HG03159 (cell line): ENCODE results near the gene PARP14.
A peak's percentile ranks its signal among the peaks of the same experiment; 100 is the strongest.
"Not testable (repeated sequence)": the region's sequence is repeated elsewhere in the genome, so short reads cannot be mapped to it uniquely, and the experiment has no call there.

Source experiments
- ATAC-seq: cut with Tn5 transposase; IDR thresholded peaks from one replicate; pipeline ENCODE4 v1.9.1; 2021; ENCODE audit warnings: mild to moderate bottlenecking, moderate library complexity; ENCODE audit not compliant: unreplicated experiment

Gene PARP14

DNA sequence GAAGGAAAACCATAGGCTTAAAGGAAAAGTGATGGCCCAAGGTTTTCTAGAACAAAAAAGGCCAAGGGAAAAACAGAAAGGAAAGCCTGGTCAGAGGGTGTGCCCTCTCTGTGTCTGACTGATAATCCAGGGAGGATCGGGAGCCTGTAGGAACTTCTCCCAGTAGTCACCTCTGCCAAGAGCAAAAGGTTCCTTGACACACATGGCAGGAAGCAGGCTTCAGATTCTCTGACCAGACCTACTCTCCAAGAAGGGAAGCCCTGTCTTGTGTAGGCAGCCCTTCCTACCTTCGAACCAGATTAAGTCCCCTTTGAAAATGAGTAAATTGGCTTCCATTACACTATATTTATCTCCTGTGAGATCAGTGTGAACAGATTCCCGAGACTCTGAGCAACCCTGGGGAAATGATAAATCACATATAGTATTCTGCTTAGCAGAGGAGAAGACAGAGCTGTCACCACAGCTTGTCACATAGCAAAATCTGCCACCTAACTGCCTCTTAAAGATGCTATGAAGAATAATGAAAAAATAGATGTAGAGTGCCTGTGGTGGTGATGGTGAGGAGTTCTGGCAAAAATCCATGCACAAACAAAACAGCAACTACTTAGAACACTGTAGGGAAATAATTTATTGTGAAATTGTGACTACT is 38.8 kb downstream of the PARP14 start:
- no peak for ATAC-seq

DNA sequence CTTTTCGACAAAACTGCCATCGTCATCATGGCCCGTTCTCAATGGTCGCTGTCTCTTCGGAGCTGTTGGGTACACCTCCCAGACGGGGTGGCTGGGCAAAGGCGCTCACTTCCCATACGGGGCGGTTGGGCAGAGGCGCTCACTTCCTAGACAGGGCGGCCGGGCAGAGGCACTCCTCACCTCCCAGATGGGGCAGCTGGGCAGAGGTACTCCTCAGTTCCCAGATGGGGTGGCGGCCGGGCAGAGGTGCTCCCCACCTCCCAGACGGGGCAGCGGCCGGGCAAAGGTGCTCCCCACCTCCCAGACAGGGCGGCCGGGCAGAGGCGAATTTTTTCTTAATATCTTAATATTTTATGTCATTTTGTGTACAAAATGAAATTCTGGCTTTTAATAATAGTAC is 44.5 kb downstream of the PARP14 start:
- ATAC-seq, result no peak

DNA sequence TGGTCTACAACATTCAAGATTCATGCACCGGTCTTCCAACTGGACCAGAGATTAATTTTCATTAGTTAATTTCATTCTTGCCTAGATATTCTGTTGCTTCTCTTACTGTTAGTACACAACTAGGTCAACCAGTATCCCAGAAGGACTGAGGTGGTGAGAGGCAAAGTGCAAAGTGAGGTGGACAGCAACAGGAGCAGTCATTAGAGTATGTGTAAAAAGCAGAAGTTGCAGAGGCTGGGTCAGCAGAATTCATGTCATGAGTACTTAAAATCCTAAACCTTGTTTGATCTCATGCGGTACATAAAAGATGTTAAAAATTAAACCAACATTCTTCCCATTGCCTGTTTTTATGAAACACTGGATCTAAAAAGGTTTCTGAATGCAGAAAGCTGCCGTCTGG is 46.7 kb downstream of the PARP14 start:
- no peak for ATAC-seq

DNA sequence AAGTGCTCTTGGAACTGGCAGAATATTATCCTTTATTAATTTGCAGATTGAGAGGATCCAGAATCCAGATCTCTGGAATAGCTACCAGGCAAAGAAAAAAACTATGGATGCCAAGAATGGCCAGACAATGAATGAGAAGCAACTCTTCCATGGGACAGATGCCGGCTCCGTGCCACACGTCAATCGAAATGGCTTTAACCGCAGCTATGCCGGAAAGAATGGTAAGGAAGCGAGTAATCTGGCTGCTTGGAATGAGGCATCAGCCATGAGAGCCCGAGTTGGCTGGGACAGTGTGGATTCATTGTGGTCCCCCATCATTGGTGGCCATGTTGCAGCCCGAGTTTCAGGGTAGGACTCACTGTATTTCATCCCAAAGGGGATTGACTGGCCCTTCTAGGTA is 47.1 kb downstream of the PARP14 start:
- ATAC-seq, result no peak

DNA sequence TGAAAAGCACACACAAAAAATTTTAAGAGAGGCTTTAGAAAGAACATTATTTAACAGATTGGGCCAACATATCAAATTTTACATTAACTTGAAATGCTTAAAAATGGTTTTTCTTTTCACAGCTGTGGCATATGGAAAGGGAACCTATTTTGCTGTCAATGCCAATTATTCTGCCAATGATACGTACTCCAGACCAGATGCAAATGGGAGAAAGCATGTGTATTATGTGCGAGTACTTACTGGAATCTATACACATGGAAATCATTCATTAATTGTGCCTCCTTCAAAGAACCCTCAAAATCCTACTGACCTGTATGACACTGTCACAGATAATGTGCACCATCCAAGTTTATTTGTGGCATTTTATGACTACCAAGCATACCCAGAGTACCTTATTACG is 47.5 kb downstream of the PARP14 start:
- no peak for ATAC-seq

DNA sequence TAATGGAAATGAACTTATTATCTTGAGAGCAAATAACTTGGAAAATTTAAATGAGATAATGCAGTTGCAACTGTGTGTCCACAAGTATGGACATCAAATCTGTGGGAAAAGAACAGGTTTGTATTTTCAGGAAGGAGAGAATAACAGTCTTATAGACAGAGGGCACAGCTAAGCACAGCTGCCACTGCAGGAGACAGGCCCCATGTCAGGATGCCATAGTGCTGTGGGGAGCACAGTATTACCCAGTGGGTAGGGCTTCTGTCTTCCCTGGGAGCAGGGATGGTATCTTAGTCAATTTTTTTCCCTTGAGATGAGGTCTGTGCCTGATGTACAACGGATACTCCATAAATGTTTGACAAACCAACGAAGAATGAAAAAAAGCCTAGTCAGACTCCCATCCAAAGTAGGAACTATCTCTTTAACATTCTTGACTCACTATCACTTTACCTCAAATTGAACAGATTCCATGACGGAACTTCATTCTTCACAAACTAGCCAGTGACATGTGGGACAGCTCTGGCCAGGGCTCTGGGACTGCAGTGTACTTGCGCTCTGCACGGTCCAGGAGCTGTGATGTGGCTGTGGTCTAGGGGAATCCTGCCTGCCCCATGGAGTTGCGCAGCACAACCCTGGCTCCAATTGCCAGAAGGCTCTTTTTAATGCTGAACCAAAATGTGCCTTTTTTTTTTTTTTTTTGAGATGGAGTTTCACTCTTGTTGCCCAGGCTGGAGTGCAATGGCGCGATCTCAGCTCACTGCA is 48.3 kb downstream of the PARP14 start:
- no peak for ATAC-seq

DNA sequence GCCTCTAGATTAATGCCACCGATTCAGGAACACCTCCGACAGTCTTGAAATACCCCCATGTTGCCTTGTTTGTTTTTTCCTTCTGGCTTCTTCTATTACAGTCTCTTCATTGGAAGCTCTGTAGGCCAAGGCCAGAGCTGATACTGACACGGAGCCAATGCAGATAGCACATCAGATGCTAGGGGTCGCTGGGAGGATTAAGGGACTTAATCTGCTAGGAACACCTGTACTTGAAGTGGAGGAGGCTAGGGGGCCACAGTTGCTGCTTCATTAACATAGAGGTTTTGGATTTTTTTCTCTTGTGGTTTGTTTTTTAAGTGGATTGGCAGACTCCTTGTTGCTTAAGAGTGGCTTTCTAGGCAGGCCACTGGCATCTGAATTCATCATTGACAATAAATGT is 49.6 kb downstream of the PARP14 start:
- ATAC-seq, result no peak

DNA sequence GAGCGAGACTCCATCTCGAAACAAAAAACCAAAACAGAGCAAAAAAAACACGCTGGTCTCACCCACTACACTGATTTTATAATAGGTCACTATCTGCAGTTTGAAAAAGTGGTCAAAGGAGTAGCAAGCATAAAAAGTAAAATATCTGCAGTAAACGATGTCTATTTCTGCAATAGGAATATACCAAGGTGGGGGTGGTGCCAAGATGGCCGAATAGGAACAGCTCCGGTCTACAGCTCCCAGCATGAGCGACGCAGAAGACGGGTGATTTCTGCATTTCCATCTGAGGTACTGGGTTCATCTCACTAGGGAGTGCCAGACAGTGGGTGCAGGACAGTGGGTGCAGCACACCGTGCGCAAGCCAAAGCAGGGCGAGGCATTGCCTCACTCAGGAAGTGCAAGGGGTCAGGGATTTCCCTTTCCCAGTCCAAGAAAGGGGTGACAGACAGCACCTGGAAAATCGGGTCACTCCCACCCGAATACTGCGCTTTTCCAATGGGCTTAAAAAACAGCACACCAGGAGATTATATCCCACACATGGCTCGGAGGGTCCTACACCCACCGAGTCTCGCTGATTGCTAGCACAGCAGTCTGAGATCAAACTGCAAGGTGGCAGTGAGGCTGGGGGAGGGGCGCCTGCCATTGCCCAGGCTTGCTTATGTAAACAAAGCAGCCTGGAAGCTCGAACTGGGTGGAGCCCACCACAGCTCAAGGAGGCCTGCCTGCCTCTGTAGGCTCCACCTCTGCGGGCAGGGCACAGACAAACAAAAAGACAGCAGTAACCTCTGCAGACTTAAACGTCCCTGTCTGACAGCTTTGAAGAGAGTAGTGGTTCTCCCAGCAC is 52.3 kb downstream of the PARP14 start:
- ATAC-seq, result not testable (repeated sequence)

DNA sequence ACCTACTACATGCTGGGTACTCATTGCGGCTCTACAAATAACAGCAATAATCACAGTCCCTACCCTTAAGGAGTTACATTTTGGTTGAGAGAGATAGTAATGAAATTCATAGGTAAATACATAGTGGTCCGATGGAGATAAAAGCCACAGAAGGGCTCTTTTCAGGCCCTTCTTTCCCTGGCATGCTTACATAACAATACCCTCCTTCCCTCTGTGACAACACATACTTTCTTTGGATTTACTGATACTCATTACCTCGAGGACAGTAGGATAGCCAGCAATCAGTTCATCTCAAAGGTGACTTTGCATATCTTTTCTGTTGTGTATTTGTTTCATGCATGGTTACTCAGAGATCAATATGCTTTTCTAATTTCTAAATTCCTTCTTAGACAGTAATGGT is 58.5 kb downstream of the PARP14 start:
- ATAC-seq, result no peak

DNA sequence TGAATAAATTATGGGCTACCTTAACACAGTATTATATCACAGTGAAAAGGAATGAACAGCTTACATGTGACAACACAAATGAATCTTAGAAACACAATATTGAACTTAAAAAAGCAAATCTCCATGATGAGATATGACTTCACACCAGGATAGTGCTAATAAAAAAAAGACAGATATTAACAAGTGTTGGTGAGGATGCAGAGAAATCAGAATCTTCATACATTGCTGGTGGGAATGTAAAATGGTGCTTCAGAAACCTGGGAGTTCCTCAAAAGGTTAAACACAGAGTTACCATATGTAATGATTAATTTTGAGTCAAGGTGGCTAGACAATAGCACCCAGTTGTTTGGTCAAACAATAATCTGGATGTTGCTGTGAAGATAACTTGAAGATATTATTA is 61.6 kb downstream of the PARP14 start:
- no peak for ATAC-seq

DNA sequence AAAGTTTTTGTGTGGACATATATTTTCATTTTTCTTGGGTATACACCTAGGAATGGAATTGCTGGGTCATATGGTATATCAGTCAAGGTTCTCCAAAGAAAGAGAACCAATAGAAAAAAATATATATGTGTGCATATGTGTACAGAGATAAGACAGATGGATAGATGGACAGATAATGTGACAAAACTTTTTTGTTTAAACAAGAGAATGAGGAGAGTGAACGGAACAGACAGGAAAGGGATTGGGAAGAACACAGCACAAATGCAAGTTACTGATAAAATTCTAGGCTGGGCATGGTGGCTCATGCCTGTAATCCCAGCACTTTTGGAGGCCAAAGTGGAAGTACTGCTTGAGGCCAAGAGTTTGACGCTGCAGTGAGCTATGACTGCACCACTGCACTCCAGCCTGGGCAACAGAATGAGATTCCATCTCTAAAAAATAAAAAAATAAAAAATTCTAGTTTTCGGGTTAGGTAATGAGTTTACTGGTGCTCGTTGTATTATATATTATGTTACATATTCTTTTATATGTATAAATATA is 63.0 kb downstream of the PARP14 start:
- ATAC-seq, result no peak

DNA sequence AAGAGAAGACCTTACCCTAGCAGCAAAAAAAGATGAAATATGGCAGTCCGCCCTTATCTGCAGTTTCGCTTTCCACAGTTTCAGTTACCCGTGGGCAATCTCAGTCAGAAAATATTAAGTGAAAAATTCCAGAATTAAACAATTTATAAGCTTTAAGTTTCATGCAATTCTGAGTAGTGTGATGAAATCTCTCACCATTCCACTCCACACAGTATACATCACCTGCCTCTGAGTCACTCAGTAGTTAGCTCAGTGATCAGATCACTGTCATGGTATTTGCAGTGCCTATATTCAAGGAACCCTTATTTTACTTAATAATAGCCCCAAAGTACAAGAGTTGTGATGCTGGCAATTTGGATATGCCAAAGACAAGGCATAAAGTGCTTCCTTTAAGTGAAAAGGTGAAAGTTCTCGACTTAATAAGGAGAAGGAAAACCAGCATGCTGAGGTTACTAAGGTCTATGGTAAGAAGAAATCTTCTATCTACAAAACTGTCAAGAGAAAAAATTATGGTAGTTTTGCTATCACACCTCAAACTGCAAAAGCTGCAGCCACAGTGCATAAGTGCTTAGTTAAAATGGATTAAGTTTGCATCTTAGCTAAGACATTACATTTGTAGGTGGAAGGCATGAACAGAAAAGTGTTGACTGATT is 64.9 kb downstream of the PARP14 start:
- no peak for ATAC-seq

DNA sequence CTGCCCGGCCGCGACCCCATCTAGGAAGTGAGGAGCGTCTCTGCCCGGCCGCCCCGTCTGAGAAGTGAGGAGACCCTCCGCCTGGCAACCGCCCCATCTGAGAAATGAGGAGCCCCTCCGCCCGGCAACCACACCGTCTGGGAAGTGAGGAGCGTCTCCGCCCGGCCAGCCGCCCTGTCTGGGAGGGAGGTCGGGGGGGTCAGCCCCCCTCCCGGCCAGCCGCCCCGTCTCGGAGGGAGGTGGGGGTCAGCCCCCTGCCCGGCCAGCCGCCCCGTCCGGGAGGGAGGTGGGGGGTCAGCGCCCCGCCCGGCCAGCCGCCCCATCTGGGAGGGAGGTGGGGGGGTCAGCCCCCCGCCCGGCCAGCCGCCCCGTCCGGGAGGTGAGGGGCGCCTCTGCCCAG is 66.7 kb downstream of the PARP14 start:
- not testable (repeated sequence) for ATAC-seq

DNA sequence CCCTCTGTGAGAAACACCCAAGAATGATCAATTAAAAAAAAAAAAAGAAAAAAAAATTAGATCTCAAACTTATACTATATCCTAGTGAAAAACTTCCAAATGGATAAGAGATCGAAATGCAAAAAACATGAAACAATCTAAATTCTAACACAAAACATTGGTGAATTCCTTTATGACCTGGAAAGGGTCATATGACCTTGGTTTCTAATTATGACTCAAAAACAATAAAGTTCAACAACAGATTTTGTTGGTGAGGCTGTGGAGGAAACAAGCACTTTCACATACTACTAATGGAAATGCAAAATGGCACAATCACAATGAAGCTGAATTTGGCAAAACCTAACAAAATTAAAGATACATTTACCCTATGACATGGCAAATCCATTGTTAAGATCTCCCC is 67.7 kb downstream of the PARP14 start:
- no peak for ATAC-seq

DNA sequence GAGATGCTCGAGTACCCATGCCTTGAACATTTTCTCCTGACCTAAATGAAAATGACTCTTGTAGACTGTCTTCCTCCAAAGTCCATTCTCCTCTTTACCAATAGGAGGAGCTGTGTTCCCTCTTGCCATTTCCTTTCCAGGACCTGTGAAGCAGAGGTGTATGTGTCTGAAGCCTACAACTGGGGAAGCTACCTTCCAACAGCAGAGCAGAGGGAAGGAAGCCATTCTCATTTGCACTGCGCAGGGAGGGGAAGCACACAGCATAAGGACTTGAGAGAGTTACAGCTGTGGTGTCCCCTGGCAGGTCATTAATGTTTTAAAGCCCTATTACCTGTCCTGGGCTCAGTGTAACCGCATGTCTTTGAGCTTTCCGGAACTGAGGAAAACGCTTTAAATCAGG is 74.3 kb downstream of the PARP14 start:
- peak; percentile 56 for ATAC-seq

DNA sequence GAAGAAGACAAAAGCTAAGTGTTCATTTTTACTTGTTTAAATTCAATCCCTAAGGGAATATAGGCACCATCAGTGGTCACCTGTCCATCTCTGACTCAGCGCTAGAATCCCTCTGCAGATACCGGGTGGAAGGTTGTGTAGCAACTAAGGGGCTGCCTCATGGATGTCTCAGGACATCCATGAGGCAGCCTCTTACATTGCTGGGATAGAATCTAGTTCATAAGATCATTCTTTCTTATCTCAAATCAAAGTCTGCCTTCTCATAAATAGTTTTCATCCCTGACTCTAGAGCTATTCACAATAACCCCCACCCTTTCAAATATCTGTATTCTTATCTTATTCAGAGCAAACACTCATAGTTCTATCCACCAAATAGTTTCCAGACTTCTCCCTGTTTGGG is 74.9 kb downstream of the PARP14 start:
- no peak for ATAC-seq

DNA sequence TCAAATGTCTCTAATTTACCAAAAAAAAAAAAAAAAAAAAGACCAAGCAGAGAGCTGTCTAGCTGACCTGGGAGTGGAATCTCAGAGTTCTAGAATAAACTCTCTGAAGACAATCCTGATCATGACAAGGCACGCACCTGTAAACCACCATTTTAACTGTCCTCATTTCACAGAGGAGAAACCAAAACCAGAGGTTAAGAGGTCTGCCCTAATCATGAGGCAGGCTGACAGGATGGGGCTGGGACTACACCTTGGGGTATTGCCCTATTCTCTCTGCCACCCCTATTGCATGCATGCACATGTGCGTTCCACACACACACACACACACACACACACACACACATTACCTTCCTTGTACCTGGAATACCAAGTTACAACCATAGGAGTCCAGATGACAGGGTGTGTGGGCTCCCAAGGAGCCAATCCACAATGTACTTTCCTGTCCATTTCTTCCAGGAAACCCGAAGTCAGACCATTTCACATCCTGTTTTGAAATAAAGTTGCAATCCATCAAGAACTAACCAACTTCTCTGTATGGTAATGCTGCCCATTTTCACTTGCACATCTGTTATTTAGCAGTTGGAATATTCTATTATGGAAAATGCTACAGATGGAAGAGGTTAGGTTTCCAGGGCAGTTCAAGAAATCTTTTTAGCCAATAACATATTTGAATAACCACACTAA is 78.4 kb downstream of the PARP14 start:
- no peak for ATAC-seq

DNA sequence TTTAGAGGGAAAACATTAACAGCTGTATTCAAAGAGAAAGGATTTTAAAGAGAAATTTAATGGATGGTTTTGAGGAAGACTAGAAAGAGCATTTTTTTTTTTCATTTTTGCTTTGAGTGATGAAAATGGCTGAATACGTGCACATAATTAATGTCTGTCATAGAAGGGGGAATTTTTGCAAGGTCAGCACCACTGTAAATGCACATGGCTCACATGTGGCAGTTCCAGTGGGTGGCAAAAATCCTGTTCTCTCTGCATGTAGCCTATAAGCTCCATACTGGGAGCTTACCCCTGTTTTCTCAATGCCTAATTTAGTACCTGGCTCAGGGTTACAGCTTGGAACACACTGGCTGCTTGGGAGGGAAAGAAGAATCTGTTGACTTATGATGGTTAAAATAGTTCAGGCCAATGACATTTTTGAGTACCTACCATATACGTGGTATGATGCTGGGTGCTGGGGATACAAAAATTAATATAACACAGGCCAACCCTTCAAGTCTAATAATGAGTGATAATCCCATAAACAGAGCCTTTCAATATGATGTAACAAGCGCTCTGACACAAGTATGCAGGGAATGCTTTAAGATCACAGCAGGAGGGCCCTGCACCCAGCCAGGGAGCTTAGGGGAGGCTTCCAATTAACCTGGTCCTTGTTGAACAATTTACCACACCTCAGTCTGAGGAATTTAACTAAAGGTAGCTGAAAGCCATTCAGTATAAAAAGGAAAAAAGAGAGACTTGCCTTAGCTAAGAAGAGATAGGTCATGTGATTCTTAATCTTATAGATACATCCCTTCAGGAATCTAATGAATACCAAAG is 80.0 kb downstream of the PARP14 start:
- no peak for ATAC-seq

DNA sequence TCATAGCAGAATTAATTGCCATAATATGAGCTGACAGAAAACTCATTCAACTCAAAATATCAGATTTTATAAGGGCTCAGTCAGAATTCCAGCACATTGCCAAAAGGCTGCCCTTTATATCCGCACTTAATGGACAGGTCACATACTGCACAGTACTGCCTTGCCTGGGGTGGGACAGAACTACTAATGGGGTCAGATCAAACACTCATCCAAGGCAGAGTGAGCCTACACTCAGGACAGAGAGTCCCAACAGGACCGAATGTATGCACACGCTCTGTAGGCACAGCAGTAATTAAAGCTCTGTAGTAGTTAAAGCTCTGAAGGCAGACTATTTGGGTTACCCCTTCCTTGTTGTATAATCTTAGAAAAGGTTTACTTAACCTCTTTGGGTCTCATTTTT is 85.8 kb downstream of the PARP14 start:
- no peak for ATAC-seq
